Astrocyte (in vitro differentiated cells and primary cell): Measurements from ENCODE around the gene ARHGAP28. TPM values are rescaled to one million over a fixed set of nuclear protein-coding genes. Genes with fewer than 3 reads are reported as not detected.

Experiments
- DNase-seq: peaks from one replicate; pipeline ENCODE4 v3.0.0-alpha.2; 2010; ENCODE audit warnings: low read depth
- FAIRE-seq: peaks from 2 replicates; lab custom pipeline; 2011; peaks lifted over from hg19 to GRCh38; lab: Jason Lieb, UNC
- H2AFZ ChIP-seq: 2 replicates; pipeline ENCODE4 v1.6.0; 2012; ENCODE audit warnings: low read depth, low read length, inconsistent platforms
- H3K27ac ChIP-seq: 2 replicates; pipeline ENCODE4 v1.5.1; 2011; ENCODE audit warnings: low read depth, low read length, inconsistent platforms
- H3K27me3 ChIP-seq: 2 replicates; pipeline ENCODE4 v1.6.0; 2011; ENCODE audit warnings: low read length, inconsistent platforms; ENCODE audit not compliant: insufficient read depth
- H3K36me3 ChIP-seq: 2 replicates; pipeline ENCODE4 v1.5.1; 2011; ENCODE audit warnings: low read length, inconsistent platforms; ENCODE audit not compliant: insufficient read depth
- H3K4me1 ChIP-seq: 2 replicates; pipeline ENCODE4 v1.5.1; 2011; ENCODE audit warnings: low read length, inconsistent platforms; ENCODE audit not compliant: insufficient read depth
- H3K4me2 ChIP-seq: 2 replicates; pipeline ENCODE4 v1.6.0; 2012; ENCODE audit warnings: low read length, inconsistent platforms
- H3K4me3 ChIP-seq: 2 replicates; pipeline ENCODE4 v1.5.1; 2011; ENCODE audit warnings: low read depth, mild to moderate bottlenecking, low read length, inconsistent platforms; ENCODE audit not compliant: insufficient read depth
- H3K79me2 ChIP-seq: 2 replicates; pipeline ENCODE4 v1.6.0; 2012; ENCODE audit warnings: mild to moderate bottlenecking, low read length, inconsistent platforms; ENCODE audit not compliant: insufficient read depth
- H3K9ac ChIP-seq: 2 replicates; pipeline ENCODE4 v1.6.0; 2012; ENCODE audit warnings: mild to moderate bottlenecking, low read length, inconsistent platforms
- H3K9me3 ChIP-seq: 2 replicates; pipeline ENCODE4 v1.5.1; 2012; ENCODE audit warnings: low read depth, mild to moderate bottlenecking, low read length, inconsistent platforms; ENCODE audit not compliant: insufficient read depth
- H4K20me1 ChIP-seq: 2 replicates; pipeline ENCODE4 v1.6.0; 2012; ENCODE audit warnings: low read length, inconsistent platforms; ENCODE audit not compliant: insufficient read depth
- H3K27ac Mint-ChIP-seq: one replicate; pipeline ENCODE4 v1.8.0; 2021; ENCODE audit warnings: mild to moderate bottlenecking, mixed read lengths; ENCODE audit not compliant: unreplicated experiment
- H3K27me3 Mint-ChIP-seq: one replicate; pipeline ENCODE4 v1.8.0; 2021; ENCODE audit warnings: low read depth, mixed read lengths; ENCODE audit not compliant: unreplicated experiment
- H3K36me3 Mint-ChIP-seq: one replicate; pipeline ENCODE4 v1.8.0; 2021; ENCODE audit warnings: low read depth, mixed read lengths; ENCODE audit not compliant: unreplicated experiment
- H3K4me1 Mint-ChIP-seq: one replicate; pipeline ENCODE4 v1.8.0; 2021; ENCODE audit warnings: low read depth, mixed read lengths; ENCODE audit not compliant: unreplicated experiment
- H3K4me3 Mint-ChIP-seq: one replicate; pipeline ENCODE4 v1.8.0; 2021; ENCODE audit warnings: mild to moderate bottlenecking, moderate library complexity, mixed read lengths; ENCODE audit not compliant: unreplicated experiment
- H3K9me3 Mint-ChIP-seq: one replicate; pipeline ENCODE4 v1.8.0; 2021; ENCODE audit warnings: mild to moderate bottlenecking, mixed read lengths; ENCODE audit not compliant: unreplicated experiment
- EZH2 ChIP-seq: IDR thresholded peaks from 2 replicates; pipeline ENCODE4 v1.6.1; 2012; ENCODE audit warnings: mild to moderate bottlenecking, low read length, inconsistent platforms; ENCODE audit not compliant: insufficient read depth
- total RNA-seq: library from RNA; stranded (reverse); gene quantifications from 2 replicates; pipeline ENCODE4 v1.2.1, GENCODE V29; 2021
- TF ChIP-seq, protein P1 (sequence below): IDR thresholded peaks from 2 replicates; pipeline ENCODE4 v1.5.1; 2011; ENCODE audit warnings: low read depth, mild to moderate bottlenecking, inconsistent platforms, low read length, moderate library complexity; ENCODE audit not compliant: insufficient read depth

Gene ARHGAP28
- total RNA-seq, 1 donor from 2014 or later, result 15.5 TPM

GRCh38 chr18:6745504-6746031 lies 16.1 kb downstream of the ARHGAP28 start:
- Histone ChIP-seq H3K9ac (no peak overlapping the region), H3K27ac (no peak overlapping the region), H3K9me3 (no peaks in the 10 kb centered on the region), H3K4me2 (no peak overlapping the region), H3K36me3 (no peaks in the 10 kb centered on the region), H4K20me1 (no peaks in the 10 kb centered on the region), H3K4me1 (peaks cover 35% of the 10 kb centered on the region), H3K4me3 (no peak overlapping the region), H2AFZ (no peak overlapping the region), H3K79me2 (no peaks in the 10 kb centered on the region), H3K27me3 (no peaks in the 10 kb centered on the region)
- peaks cover 1% of the 10 kb centered on the region for H3K9me3 Mint-ChIP-seq
- H3K36me3 Mint-ChIP-seq, result no peaks in the 10 kb centered on the region
- no peaks in the 10 kb centered on the region for H3K27me3 Mint-ChIP-seq
- H3K27ac Mint-ChIP-seq, result peak overlapping the region; percentile 77
- no peak for DNase-seq
- TF ChIP-seq, protein P1, sequence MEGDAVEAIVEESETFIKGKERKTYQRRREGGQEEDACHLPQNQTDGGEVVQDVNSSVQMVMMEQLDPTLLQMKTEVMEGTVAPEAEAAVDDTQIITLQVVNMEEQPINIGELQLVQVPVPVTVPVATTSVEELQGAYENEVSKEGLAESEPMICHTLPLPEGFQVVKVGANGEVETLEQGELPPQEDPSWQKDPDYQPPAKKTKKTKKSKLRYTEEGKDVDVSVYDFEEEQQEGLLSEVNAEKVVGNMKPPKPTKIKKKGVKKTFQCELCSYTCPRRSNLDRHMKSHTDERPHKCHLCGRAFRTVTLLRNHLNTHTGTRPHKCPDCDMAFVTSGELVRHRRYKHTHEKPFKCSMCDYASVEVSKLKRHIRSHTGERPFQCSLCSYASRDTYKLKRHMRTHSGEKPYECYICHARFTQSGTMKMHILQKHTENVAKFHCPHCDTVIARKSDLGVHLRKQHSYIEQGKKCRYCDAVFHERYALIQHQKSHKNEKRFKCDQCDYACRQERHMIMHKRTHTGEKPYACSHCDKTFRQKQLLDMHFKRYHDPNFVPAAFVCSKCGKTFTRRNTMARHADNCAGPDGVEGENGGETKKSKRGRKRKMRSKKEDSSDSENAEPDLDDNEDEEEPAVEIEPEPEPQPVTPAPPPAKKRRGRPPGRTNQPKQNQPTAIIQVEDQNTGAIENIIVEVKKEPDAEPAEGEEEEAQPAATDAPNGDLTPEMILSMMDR, result no peak
- TF ChIP-seq EZH2, result no peak
- peaks cover 67% of the 10 kb centered on the region for H3K4me1 Mint-ChIP-seq
- no peak for FAIRE-seq
- H3K4me3 Mint-ChIP-seq, result no peak overlapping the region

- no peak for DNase-seq
- no peaks in the 10 kb centered on the region for H3K27me3 Mint-ChIP-seq
Measured at GRCh38 chr18:6746386-6746960, 17.0 kb downstream of the ARHGAP28 start.

More at GRCh38 chr18:6746386-6746960, 17.0 kb downstream of the ARHGAP28 start:
- Histone ChIP-seq H3K4me1 (peaks cover 29% of the 10 kb centered on the region), H3K79me2 (no peaks in the 10 kb centered on the region), H2AFZ (no peak overlapping the region), H3K36me3 (no peaks in the 10 kb centered on the region), H3K27ac (peak overlapping the region; percentile 71), H3K4me3 (no peak overlapping the region), H3K9me3 (no peaks in the 10 kb centered on the region), H3K9ac (peak overlapping the region; percentile 4), H4K20me1 (no peaks in the 10 kb centered on the region), H3K4me2 (peak overlapping the region; percentile 41), H3K27me3 (no peaks in the 10 kb centered on the region)
- H3K4me3 Mint-ChIP-seq, result no peak overlapping the region
- TF ChIP-seq, protein P1, result no peak
- no peak for TF ChIP-seq EZH2
- H3K27ac Mint-ChIP-seq, result peak overlapping the region; percentile 77
- no peak for FAIRE-seq
- peaks cover 1% of the 10 kb centered on the region for H3K9me3 Mint-ChIP-seq
- peaks cover 65% of the 10 kb centered on the region for H3K4me1 Mint-ChIP-seq
- no peaks in the 10 kb centered on the region for H3K36me3 Mint-ChIP-seq
